ENCODE measurements around the gene CDH22.

DNA sequence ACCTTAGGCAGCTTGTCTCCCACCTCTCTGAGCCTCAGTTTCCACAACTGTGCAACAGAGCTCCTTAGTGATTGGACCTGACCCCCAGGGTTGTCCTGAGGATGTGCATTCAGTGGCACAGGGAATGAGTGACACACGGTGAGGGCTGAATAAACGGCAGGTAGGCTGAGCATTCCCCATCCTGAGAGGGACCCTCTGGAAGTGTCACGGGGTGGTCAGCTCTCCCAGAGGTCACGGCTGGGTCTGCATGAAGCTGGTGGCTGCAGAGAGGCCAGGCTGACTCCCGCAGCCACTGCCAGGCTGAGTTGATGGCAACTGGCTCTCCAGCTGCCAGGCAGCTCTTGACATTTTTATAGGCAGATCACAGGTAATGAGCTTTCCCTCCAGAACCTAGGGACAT lies 147.6 kb downstream of the CDH22 start:
- no peak for TF ChIP-seq POLR2A (IDR thresholded peaks at IDR 0.05)
- TF ChIP-seq, protein P1, sequence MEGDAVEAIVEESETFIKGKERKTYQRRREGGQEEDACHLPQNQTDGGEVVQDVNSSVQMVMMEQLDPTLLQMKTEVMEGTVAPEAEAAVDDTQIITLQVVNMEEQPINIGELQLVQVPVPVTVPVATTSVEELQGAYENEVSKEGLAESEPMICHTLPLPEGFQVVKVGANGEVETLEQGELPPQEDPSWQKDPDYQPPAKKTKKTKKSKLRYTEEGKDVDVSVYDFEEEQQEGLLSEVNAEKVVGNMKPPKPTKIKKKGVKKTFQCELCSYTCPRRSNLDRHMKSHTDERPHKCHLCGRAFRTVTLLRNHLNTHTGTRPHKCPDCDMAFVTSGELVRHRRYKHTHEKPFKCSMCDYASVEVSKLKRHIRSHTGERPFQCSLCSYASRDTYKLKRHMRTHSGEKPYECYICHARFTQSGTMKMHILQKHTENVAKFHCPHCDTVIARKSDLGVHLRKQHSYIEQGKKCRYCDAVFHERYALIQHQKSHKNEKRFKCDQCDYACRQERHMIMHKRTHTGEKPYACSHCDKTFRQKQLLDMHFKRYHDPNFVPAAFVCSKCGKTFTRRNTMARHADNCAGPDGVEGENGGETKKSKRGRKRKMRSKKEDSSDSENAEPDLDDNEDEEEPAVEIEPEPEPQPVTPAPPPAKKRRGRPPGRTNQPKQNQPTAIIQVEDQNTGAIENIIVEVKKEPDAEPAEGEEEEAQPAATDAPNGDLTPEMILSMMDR (IDR thresholded peaks at IDR 0.05) = no peak
